ENCODE measurements around the gene OGFRL1.

OGFRL1 gene

GRCh38 chr6:71248878-71249544, 39.6 kb upstream of the OGFRL1 start:
- TF ChIP-seq TAF1 (IDR thresholded peaks at IDR 0.05; ENCODE audit: borderline replicate concordance, insufficient read depth, low read length) (no peak), SIN3A (IDR thresholded peaks at IDR 0.05; ENCODE audit: borderline replicate concordance, insufficient read depth, low read length) (no peak)

GRCh38 chr6:71250099-71250602, 38.5 kb upstream of the OGFRL1 start:
- no peak for TF ChIP-seq TAF1 (IDR thresholded peaks at IDR 0.05; ENCODE audit: borderline replicate concordance, insufficient read depth, low read length)
- TF ChIP-seq POLR2AphosphoS5 (IDR thresholded peaks at IDR 0.05; ENCODE audit: low read depth, low read length): no peak
- no peak for TF ChIP-seq FOXP2 (optimal IDR thresholded peaks at IDR 0.05; ENCODE audit: borderline replicate concordance, extremely low read depth, extremely low read length, insufficient read depth)
- no peak for TF ChIP-seq REST (IDR thresholded peaks at IDR 0.05; ENCODE audit: insufficient read depth in 1 of 2, low read depth in 2 of 2, low read length in 2 of 2)

- TF ChIP-seq SIN3A (IDR thresholded peaks at IDR 0.05; ENCODE audit: borderline replicate concordance, insufficient read depth, low read length) (no peak), FOXP2 (optimal IDR thresholded peaks at IDR 0.05; ENCODE audit: borderline replicate concordance, extremely low read depth, extremely low read length, insufficient read depth) (no peak), POLR2AphosphoS5 (IDR thresholded peaks at IDR 0.05; ENCODE audit: low read depth, low read length) (no peak), TAF1 (IDR thresholded peaks at IDR 0.05; ENCODE audit: borderline replicate concordance, insufficient read depth, low read length) (no peak), REST (IDR thresholded peaks at IDR 0.05; ENCODE audit: insufficient read depth in 1 of 2, low read depth in 2 of 2, low read length in 2 of 2) (no peak)
Observed at GRCh38 chr6:71252410-71252809, 36.2 kb upstream of the OGFRL1 start.

GRCh38 chr6:71252960-71253359, 35.7 kb upstream of the OGFRL1 start:
- no peak for TF ChIP-seq FOXP2 (optimal IDR thresholded peaks at IDR 0.05; ENCODE audit: borderline replicate concordance, extremely low read depth, extremely low read length, insufficient read depth)
- TF ChIP-seq TAF1 (IDR thresholded peaks at IDR 0.05; ENCODE audit: borderline replicate concordance, insufficient read depth, low read length): no peak
- TF ChIP-seq REST (IDR thresholded peaks at IDR 0.05; ENCODE audit: insufficient read depth in 1 of 2, low read depth in 2 of 2, low read length in 2 of 2): no peak
- no peak for TF ChIP-seq POLR2AphosphoS5 (IDR thresholded peaks at IDR 0.05; ENCODE audit: low read depth, low read length)
- TF ChIP-seq SIN3A (IDR thresholded peaks at IDR 0.05; ENCODE audit: borderline replicate concordance, insufficient read depth, low read length): no peak

GRCh38 chr6:71254323-71254722, 34.3 kb upstream of the OGFRL1 start:
- no peak for TF ChIP-seq POLR2AphosphoS5 (IDR thresholded peaks at IDR 0.05; ENCODE audit: low read depth, low read length)
- TF ChIP-seq REST (IDR thresholded peaks at IDR 0.05; ENCODE audit: insufficient read depth in 1 of 2, low read depth in 2 of 2, low read length in 2 of 2): no peak
- no peak for TF ChIP-seq SIN3A (IDR thresholded peaks at IDR 0.05; ENCODE audit: borderline replicate concordance, insufficient read depth, low read length)
- TF ChIP-seq FOXP2 (optimal IDR thresholded peaks at IDR 0.05; ENCODE audit: borderline replicate concordance, extremely low read depth, extremely low read length, insufficient read depth): no peak
- TF ChIP-seq TAF1 (IDR thresholded peaks at IDR 0.05; ENCODE audit: borderline replicate concordance, insufficient read depth, low read length): no peak

Measured in PFSK-1 (cell line).